HG02981 (cell line): ENCODE data around the gene SMURF1.

Source experiments
- ATAC-seq: cut with Tn5 transposase; IDR thresholded peaks from one replicate; pipeline ENCODE4 v1.9.1; 2021; ENCODE audit warnings: mild to moderate bottlenecking, moderate library complexity; ENCODE audit not compliant: unreplicated experiment

The SMURF1 gene

GRCh38 chr7:99141841-99142726 lies 1.8 kb downstream of the SMURF1 start:
- no peak for ATAC-seq

- ATAC-seq = no peak
Observed at GRCh38 chr7:99141334-99141733, 2.6 kb downstream of the SMURF1 start.

- ATAC-seq = no peak
Observed at GRCh38 chr7:99140813-99141212, 3.1 kb downstream of the SMURF1 start.

GRCh38 chr7:99139036-99139435 lies 4.9 kb downstream of the SMURF1 start:
- no peak for ATAC-seq

DNA sequence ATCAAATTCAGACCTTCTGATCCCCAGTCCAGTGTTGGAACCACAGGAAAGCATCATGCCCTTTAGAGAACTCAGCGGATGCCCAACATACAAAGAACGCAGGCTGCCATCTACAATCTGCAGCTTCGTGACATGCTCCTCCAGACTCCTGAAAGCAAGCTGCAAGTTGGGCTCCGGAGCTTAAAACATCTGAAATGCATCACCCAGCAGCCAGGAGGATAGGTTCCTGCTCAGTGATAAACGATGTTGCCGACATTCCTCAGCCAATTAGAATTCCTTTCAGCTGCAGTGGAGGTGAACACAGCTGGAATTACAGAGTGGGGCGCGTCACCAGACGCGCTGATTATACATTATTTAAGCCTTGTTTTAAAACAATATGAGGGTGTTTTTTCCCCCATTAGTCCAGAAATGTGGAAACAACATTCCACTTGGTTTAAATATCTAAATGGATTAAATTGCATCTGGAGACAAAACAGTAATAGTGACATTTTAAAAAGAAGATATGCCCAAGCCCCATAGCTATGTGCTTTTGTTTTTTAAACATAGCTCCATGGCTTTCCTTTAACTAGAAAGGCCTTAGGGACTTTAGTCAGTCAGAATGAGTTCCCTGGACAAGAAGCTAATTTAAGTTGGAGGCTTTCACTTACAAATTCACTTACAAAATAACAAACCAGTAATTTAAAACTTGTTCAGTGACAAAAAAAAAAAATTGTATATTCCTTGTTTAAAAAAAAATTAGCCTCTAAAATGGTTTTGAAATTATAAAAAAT lies 6.3 kb downstream of the SMURF1 start:
- ATAC-seq = no peak

- ATAC-seq = no peak
Observed at GRCh38 chr7:99135938-99136337, 8.0 kb downstream of the SMURF1 start.

- ATAC-seq = no peak
Observed at GRCh38 chr7:99133766-99134564, 9.9 kb downstream of the SMURF1 start.

DNA sequence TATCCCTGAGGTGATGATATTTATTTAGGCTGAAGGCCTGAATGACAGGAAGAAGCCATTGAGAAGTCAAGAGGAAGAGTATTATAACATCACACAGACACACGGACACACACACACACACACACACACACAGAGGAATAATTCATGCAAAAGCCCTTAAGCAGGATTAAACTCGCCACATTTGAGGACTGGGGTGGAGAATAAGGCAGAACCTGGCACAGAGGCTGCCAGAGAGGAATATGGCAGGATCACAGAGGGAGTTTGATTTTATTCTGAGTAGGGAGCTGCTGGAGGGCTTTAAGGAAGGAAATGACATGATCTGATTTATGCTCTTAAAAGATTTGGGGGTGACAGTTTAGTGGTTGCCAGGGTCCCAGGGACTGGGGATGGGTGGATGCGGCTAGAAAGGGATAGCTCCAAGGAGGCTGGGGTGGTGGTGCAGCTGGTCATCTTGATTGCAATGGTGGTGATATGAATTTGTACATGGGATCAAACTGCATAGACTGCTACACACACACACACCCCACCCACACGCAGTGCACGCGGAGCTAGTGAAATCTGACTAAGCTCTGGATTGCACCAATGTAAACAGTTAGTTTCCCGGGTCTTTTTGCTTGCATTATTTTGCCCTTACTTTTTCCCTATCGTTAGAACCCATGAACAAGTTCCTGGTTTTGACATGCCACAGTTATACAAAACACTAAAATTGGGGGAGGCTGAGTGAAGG lies 11.2 kb downstream of the SMURF1 start:
- ATAC-seq = no peak

- ATAC-seq = no peak
Observed at GRCh38 chr7:99131290-99131689, 12.6 kb downstream of the SMURF1 start.

GRCh38 chr7:99129536-99129935 lies 14.4 kb downstream of the SMURF1 start:
- ATAC-seq = no peak

DNA sequence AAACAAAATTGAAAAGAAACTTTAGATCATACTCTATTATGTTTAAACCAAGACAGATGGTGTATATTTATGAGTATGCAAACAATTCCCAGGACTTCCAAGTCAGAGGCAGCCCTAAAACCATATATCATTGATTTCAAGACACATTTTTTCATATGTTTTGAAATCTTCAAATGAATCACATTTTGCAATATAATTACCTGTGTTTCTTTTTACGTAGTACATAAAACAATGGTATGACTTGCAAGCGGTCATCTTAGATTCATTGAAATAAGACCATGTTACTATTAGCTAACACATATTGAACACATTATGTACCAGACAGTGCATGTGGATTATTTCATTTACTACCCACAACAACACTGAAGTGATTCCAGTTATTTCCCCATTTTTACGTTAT lies 14.9 kb downstream of the SMURF1 start:
- ATAC-seq = no peak

DNA sequence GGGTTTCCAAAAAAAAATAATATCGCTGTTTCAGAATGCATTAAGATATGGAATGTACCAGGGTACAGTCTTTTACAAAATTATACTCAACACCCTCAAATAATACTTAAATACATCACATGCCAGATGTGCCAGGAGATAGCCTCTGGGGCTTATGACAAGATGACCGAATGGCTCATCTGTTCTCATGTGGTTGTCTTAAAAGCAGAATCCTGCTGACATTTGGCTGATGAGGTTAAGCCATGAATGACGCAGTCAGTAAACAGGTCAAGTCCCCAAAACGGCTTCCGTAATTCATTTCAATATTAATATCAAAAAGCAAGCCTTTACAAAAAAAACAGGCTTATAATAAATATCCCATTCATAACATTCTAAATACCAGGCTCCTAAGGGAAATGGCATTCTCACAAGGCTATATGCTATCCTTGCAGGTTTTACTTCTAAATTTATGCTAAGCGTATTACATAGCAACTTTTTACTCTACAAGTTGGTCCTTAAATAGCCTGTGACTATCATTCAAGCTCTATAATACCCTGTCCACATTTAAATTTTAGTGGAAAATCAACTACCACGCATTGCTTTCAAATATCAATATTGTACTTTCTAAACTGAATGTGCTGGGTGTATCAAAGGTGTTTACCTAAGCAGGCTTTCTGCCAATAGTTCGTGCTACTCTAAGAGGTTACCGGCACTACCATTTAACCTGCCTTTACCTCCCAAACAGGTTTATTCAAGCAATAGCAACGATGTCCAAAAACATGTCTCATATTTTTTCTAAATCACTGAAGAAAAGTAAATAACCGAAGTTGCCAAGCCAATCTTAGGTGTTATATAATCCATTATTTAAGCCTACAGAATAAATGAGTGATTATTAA lies 15.6 kb downstream of the SMURF1 start:
- ATAC-seq = no peak

GRCh38 chr7:99127636-99128035 lies 16.3 kb downstream of the SMURF1 start:
- no peak for ATAC-seq

DNA sequence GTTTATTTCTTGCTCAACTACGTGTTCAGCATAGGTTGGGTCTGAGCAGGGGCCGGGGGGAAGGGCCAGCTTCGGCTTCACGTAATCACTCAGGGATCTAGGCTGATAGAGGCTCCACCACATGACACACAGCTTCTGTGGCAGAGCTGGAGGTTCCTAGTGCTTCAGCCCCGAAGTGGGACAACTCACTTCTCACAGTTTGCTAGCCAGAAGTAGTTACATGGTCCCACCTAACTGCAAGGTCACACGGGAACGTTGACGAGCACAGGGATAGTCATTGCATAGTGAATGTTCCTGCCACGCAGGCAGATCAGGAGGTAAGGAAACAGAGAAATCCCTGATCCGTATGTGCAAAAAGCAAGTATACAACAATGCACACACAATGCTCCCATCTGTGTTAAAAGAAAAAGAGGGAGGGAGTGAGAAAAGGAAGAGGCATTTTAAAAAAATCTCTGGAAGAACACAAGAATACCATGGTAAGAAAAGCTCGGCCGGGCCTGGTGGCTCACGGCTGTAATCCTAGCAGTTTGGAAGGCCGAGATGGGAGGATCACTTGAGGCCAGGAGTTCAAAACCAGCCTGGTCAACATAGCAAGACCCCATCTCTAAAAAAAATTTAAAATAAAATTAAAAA lies 16.9 kb downstream of the SMURF1 start:
- ATAC-seq = no peak

- ATAC-seq = no peak
Observed at GRCh38 chr7:99125505-99125865, 18.4 kb downstream of the SMURF1 start.

- no peak for ATAC-seq
Observed at GRCh38 chr7:99124751-99125504, 19.0 kb downstream of the SMURF1 start.

- no peak for ATAC-seq
Observed at GRCh38 chr7:99124236-99124635, 19.7 kb downstream of the SMURF1 start.

- no peak for ATAC-seq
Observed at GRCh38 chr7:99123571-99124033, 20.3 kb downstream of the SMURF1 start.
